HG02870 (cell line): ENCODE results near the gene DOLPP1.

Experiments used
- ATAC-seq: cut with Tn5 transposase; IDR thresholded peaks from one replicate; pipeline ENCODE4 v1.9.1; 2021; ENCODE audit warnings: mild to moderate bottlenecking, moderate library complexity; ENCODE audit not compliant: unreplicated experiment

Gene DOLPP1

GRCh38 chr9:129093602-129094386 is 12.9 kb downstream of the DOLPP1 start:
- ATAC-seq, result no peak

GRCh38 chr9:129094387-129095169 is 13.7 kb downstream of the DOLPP1 start:
- ATAC-seq, result no peak

- no peak for ATAC-seq
Observed at GRCh38 chr9:129095170-129095667, 14.3 kb downstream of the DOLPP1 start.

DNA sequence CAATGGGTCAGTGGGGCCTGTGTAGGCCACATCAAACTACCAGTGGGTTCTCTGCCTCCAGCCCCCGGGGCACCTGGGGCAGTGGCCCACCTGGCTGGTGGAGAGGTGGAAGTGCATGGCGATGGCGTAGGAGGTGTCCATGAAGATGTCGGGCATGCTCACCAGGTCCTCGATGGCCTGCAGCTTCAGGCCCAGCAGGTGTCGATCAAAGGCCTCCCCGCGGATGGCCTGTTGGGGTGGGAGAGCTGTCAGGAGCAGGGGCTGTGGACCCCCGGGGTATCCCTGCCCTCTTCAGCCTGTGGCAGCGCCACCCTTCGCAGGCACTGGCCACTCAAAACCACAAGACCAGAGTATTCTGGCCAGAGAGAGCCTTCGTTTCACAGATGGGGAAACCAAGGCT is 15.0 kb downstream of the DOLPP1 start:
- ATAC-seq, result no peak

- no peak for ATAC-seq
Observed at GRCh38 chr9:129097671-129098306, 16.9 kb downstream of the DOLPP1 start.

DNA sequence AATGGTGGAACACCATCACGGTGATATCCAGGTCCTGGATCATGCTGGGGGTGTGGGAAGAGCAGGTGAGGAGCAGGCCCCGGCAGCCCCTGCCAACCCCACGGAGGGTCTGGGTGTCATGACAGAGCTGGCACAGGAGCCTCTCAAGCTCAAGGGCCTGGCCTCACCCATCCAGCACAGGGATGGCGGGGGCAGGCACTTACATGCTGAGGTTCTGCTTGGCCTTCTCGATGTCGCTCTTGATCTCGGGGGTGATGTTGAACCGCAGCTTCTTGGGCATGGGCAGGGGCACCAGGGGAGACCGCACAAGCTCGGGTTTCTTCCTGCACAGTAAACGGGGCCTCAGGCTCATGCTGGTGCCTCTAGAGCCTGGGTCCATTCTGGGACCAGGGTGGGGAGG is 17.4 kb downstream of the DOLPP1 start:
- no peak for ATAC-seq

DNA sequence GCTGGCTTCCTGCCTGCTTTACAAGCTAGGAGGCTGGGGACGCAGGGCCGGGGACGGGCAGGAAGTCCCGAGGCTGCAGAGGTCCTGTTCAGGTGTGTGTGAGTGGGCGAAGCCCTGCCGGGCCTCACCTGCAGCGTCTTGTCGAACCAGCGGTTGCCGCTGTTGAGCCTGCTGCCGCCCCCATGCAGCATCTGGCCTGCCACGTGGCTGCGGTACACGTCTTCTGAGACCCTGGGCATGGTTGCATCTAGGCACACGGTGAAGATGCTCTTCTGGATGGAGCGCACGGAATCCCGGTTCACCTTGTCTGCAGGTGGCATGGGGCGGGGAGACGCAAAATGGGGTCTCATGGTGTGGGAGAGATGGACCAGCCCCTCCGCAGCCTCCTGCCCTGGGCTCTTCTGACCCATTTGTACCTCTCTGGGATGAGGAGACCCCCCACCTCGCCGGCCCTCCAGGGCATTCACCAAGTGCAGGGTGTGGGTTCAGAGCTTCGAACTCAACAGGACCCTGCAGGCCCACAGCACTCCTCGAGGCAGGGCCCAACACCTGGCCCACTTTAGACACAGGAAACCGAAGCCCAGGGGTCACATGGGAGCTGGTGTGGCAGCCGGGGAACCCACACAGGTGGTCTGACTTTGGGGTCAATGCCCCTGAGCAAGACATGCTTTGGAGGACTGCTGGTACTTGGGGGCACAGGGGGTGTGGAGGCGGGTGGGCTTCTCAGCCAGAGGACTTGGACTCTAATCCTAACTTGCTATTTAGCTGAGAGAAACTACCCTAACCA is 19.7 kb downstream of the DOLPP1 start:
- no peak for ATAC-seq

GRCh38 chr9:129101279-129101678 is 20.4 kb downstream of the DOLPP1 start:
- ATAC-seq, result no peak

- ATAC-seq, result no peak
Observed at GRCh38 chr9:129102095-129102525, 21.2 kb downstream of the DOLPP1 start.

- ATAC-seq, result no peak
Observed at GRCh38 chr9:129102791-129103594, 22.1 kb downstream of the DOLPP1 start.

GRCh38 chr9:129103595-129103965 is 22.7 kb downstream of the DOLPP1 start:
- ATAC-seq, result no peak

DNA sequence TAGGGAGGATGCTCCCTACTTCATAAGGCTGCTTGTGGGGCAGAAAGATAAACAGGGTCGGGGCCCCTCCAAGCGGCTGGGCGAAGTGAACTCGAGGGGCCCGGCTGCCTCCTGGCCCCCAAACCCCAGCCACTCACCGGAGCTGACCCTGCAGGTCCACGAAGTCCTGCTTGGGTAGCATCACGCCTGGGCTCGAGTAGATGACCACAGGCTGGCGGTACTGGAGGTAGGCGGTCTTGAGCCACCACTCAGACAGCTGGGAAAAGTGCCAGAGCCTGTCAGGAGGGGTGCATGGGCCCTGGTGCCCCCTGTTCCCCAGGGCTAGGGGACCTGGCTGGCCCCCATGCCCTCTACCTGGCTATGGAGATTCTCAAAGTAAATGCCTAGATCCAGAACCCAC is 23.1 kb downstream of the DOLPP1 start:
- no peak for ATAC-seq

DNA sequence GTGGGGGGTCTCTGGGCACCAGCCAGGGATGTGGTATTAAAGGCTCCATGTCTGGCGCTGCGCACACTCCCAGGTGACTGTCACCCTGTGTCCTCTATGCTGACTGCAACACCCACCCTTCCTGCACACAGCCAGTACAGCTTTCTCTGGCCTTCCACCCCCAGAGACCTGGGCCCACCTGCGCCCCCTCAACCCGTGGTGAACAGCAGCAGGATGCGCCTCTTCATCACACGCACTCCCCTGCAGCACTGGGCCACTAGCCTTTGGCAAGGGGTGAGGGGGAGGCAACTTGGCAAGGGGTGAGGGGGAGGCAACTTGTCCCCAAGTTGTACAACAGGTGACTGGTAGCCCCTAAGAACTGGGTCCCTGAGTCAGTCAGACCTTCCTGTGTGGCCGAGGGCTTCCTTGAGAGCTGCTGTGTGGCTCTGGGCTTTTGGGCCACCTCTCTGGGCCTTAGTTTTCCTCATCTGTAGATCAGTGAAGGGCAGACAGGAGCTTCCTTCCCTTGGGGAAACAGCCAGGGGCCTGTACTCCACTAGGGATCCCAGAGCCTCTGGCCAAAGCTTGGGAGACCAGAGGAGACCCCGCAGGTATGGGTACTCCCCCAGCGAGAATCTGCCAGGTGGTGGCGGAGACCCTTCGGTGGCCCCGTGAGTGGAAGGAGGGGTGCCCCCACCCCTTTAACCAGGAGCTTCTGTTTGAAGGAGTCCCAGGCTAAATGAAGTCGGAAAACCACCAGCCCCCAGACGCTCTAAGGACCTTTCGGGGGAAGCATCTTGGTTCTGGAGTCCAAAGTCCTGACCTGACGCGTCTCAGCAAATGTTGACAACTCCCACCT is 25.2 kb downstream of the DOLPP1 start:
- no peak for ATAC-seq

GRCh38 chr9:129107651-129108050 is 26.7 kb downstream of the DOLPP1 start:
- no peak for ATAC-seq

- ATAC-seq, result no peak
Observed at GRCh38 chr9:129108083-129108804, 27.3 kb downstream of the DOLPP1 start.

- no peak for ATAC-seq
Observed at GRCh38 chr9:129108805-129109536, 28.1 kb downstream of the DOLPP1 start.

DNA sequence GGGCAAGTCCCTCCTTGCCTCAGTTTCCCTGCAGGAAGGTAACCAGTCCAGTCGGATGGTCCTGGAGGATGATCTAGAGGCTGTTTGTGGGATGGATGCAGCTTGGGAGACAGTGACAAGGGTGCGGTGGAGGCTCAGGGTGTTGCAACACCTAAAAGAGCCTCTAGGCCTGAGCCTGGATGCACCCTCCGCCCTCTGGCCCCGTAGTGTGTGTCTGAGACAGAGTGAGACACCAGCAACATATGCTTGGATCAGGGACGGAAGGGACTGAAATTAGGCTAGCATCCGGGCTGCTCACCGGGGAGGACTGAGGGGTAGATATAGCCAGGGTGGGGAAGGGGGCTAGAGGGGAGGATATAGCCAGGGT is 28.6 kb downstream of the DOLPP1 start:
- no peak for ATAC-seq
